GM12892 (cell line): ENCODE results near the gene FYB2.

Experiments
- POLR2A ChIP-seq: IDR thresholded peaks from 2 replicates; pipeline ENCODE4 v1.6.1; 2011; ENCODE audit warnings: low read depth, low read length, control low read depth
- POLR2AphosphoS5 ChIP-seq: IDR thresholded peaks from 2 replicates; pipeline ENCODE4 v1.6.1; 2011; ENCODE audit warnings: low read depth, low read length, control low read depth

DNA sequence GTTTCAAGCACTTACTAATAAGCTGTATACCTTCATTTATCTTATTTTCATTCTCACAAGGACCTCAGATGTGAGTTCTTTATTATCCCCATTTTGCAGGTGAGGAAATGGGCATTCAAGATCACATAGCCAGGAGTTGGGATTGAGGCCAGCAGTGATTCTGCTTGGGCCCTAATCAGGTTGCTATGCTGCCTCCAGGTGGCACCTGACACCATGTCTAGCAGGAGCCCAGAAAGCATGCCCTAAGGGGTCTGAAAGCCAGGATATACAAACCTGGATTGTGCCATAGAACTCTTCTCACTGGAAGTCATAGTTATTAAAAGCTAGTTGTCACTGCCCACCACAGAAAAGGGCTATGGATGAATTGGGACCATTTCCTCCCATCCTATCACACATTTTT is 61.1 kb downstream of the FYB2 start:
- no peak for TF ChIP-seq POLR2AphosphoS5
- no peak for TF ChIP-seq POLR2A
